Thymus (tissue), 11 donors: ENCODE results near the gene HLCS. TPM values are rescaled to one million over a fixed set of nuclear protein-coding genes. Genes with fewer than 3 reads are reported as not detected.
"Not testable (repeated sequence)": the region's sequence is repeated elsewhere in the genome, so short reads cannot be mapped to it uniquely, and the experiment has no call there.

ENCODE experiments used
- DNase-seq, 9 donors: peaks; one replicate each; pipeline ENCODE4 v3.0.0-alpha.2; 2013; ENCODE audit warnings: low spot score in 9 of 9, low read depth in 6 of 9, missing footprints in 1 of 9
- H3K27ac ChIP-seq, 2 donors: one replicate each; pipeline ENCODE4 v1.5.1; 2013; ENCODE audit warnings: control low read depth in 1 of 2, low read depth in 1 of 2, low read length in 1 of 2, mild to moderate bottlenecking in 1 of 2, moderate library complexity in 1 of 2
- H3K27me3 ChIP-seq, 2 donors: one replicate each; pipeline ENCODE4 v1.5.1; 2013; ENCODE audit warnings: low read length in 1 of 2; ENCODE audit not compliant: control insufficient read depth in 2 of 2, insufficient read depth in 1 of 2
- H3K36me3 ChIP-seq, 2 donors: one replicate each; pipeline ENCODE4 v1.5.1; 2013; ENCODE audit warnings: low read length in 1 of 2, mild to moderate bottlenecking in 1 of 2, moderate library complexity in 1 of 2; ENCODE audit not compliant: control insufficient read depth in 2 of 2, insufficient read depth in 2 of 2
- H3K4me1 ChIP-seq, 2 donors: one replicate each; pipeline ENCODE4 v1.5.1; 2013; ENCODE audit warnings: low read length in 2 of 2; ENCODE audit not compliant: control insufficient read depth in 2 of 2, insufficient read depth in 2 of 2
- H3K4me3 ChIP-seq, 2 donors: one replicate each; pipeline ENCODE4 v1.5.1; 2013; ENCODE audit warnings: low read length in 2 of 2, control low read depth in 1 of 2, mild to moderate bottlenecking in 1 of 2
- H3K9me3 ChIP-seq, 2 donors: one replicate each; pipeline ENCODE4 v1.5.1; 2013; ENCODE audit warnings: low read length in 1 of 2, mild to moderate bottlenecking in 1 of 2; ENCODE audit not compliant: control insufficient read depth in 2 of 2, insufficient read depth in 1 of 2
- WGBS: extraction: QIAGEN DNeasy Blood & Tissue Kit; methylation state at CpG from one replicate; pipeline ENCODE4 v1.1.7; 2013; 5-methylcytosine and 5-hydroxymethylcytosine counted together
- polyA plus RNA-seq: library from polyadenylated mRNA; stranded (reverse); fragments of 200-250 nt; gene quantifications from one replicate; pipeline ENCODE4 v1.2.3, GENCODE V29; 2013
- total RNA-seq: library from RNA; stranded (reverse); fragments of 120-200 nt; gene quantifications from one replicate; pipeline ENCODE4 v1.2.4, GENCODE V29; 2013
- donor health status: healthy.

HLCS gene
- total and polyA plus RNA-seq, 2 donors, result 4.6 to 5.4 TPM

GRCh38 chr21:36821032-36821299 lies 145.5 kb downstream of the HLCS start:
- H3K9me3 ChIP-seq, result no peaks in the 10 kb centered on the region
- H3K4me1 ChIP-seq, result peaks cover 0 to 2% of the 10 kb centered on the region in 2 donors
- no peak overlapping the region for H3K27ac ChIP-seq
- WGBS, result 87% methylated on average over 7 of the region's 7 CpGs
- no peak for DNase-seq
- H3K27me3 ChIP-seq, result no peaks in the 10 kb centered on the region
- H3K4me3 ChIP-seq, result no peak overlapping the region
- H3K36me3 ChIP-seq, result no peaks in the 10 kb centered on the region

- H3K36me3 ChIP-seq, result no peaks in the 10 kb centered on the region
- H3K4me3 ChIP-seq, result no peak overlapping the region
- no peak for DNase-seq
- no peak overlapping the region for H3K27ac ChIP-seq
- no peaks in the 10 kb centered on the region for H3K27me3 ChIP-seq
- H3K9me3 ChIP-seq, result no peaks in the 10 kb centered on the region
- 85% methylated on average over 27 of the region's 27 CpGs for WGBS
- H3K4me1 ChIP-seq, result peaks cover 0 to 2% of the 10 kb centered on the region in 2 donors
Observed at GRCh38 chr21:36820176-36821031, 146.1 kb downstream of the HLCS start.

DNA sequence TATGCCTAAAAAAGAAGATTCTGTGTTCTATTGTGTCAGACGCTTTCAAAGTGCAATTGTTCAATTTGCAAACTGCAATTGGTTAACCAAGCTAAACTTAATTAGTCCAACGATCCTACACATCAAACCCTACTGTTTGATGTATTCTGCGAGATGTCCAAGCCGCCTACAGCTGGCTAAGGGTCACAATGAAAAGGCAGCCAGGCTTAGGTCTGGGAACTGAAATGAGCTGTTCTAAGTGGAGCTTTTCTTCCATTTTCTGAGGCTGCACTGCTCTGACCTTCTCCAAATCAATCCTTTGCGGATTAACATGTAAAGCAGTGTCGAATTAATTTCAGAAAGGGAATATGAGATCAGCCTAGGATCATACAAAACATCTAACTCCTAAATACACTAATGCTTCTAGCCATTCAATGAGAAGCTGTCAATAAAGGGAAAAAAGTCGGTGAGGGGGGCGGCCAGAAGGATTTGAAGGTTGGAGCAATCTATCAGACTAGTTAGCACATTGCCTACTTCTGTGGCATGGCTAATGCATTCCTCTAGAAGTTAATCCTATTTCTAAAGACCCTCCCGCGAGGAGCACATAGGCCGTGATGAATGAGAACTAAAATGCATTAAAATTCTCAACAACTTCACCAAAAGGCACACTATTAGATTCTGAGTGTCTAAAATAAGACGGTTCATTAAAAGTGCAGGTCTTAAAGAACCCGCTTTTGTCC lies 148.6 kb downstream of the HLCS start:
- no peak for DNase-seq
- Histone ChIP-seq H3K27me3 (no peaks in the 10 kb centered on the region), H3K27ac (no peak overlapping the region), H3K9me3 (no peaks in the 10 kb centered on the region), H3K4me1 (peaks cover 0 to 2% of the 10 kb centered on the region in 2 donors), H3K36me3 (no peaks in the 10 kb centered on the region), H3K4me3 (no peak overlapping the region)
- WGBS, result 97% methylated on average over 13 of the region's 13 CpGs

GRCh38 chr21:36816561-36817130 lies 149.8 kb downstream of the HLCS start:
- no peak overlapping the region for H3K27ac ChIP-seq
- DNase-seq, result no peak
- 71% methylated on average over 9 of the region's 9 CpGs for WGBS

DNA sequence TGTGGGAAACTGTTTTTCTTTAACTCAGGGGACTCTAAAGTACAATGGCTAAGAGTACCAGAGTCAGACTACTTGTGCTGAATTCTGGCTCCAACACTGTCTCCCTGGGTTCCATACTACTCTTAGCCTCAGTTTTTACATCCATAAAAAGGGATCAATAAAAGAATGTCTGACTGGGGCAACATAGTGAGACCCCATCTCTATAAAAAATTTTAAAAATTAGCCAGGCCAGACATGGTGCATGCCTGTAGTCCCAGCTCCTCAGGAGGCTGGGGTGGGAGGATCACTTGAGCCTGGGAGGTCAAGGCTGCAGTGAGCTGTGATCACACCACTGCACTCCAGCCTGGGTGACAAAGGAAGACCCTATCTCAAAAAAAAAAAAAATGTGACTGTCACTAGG lies 150.4 kb downstream of the HLCS start:
- not testable (repeated sequence) for H3K27ac ChIP-seq, H3K4me1 ChIP-seq, H3K36me3 ChIP-seq, H3K9me3 ChIP-seq, H3K4me3 ChIP-seq, DNase-seq, H3K27me3 ChIP-seq

More at GRCh38 chr21:36816561-36817130, 149.8 kb downstream of the HLCS start:
- no peaks in the 10 kb centered on the region for H3K9me3 ChIP-seq
- peaks cover 0 to 2% of the 10 kb centered on the region in 2 donors for H3K4me1 ChIP-seq
- H3K27me3 ChIP-seq, result no peaks in the 10 kb centered on the region
- H3K36me3 ChIP-seq, result no peaks in the 10 kb centered on the region
- no peak overlapping the region for H3K4me3 ChIP-seq

- no peak overlapping the region for H3K4me3 ChIP-seq
- H3K4me1 ChIP-seq, result peaks cover 0 to 2% of the 10 kb centered on the region in 2 donors
- no peaks in the 10 kb centered on the region for H3K9me3 ChIP-seq
- no peak for DNase-seq
- H3K27me3 ChIP-seq, result no peaks in the 10 kb centered on the region
- no peak overlapping the region for H3K27ac ChIP-seq
- over 99% methylated on average over 4 of the region's 4 CpGs for WGBS
- no peaks in the 10 kb centered on the region for H3K36me3 ChIP-seq
Observed at GRCh38 chr21:36815284-36815683, 151.2 kb downstream of the HLCS start.

DNA sequence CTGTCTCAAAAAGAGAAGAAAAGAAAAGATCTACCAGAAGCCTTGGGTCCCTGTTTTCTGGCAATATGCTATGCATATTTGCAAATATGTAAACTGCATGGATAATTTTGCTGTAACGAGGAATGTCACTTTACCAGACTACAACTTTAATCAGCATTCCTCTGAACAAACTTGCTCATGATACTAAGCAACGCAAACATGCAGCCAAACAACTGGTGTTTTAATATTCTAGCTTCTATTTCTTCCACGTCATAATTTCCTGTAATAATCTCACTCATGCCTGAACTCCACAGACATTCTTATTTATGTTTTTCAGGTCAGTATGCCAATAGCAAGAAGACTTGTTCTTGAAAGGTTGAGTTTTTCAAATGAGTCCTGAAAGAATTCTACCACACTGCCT lies 153.4 kb downstream of the HLCS start:
- 96% methylated on average over 3 of the region's 3 CpGs for WGBS

GRCh38 chr21:36811762-36812161 lies 154.7 kb downstream of the HLCS start:
- H3K27me3 ChIP-seq, result no peaks in the 10 kb centered on the region
- no peaks in the 10 kb centered on the region for H3K4me1 ChIP-seq
- WGBS, result 96% methylated on average over 7 of the region's 7 CpGs
- DNase-seq, result no peak
- no peak overlapping the region for H3K27ac ChIP-seq
- H3K36me3 ChIP-seq, result no peaks in the 10 kb centered on the region
- no peak overlapping the region for H3K4me3 ChIP-seq
- no peaks in the 10 kb centered on the region for H3K9me3 ChIP-seq

More for the DNA sequence above, 153.4 kb downstream of the HLCS start:
- Histone ChIP-seq H3K27ac (no peak overlapping the region), H3K4me1 (no peaks in the 10 kb centered on the region), H3K27me3 (no peaks in the 10 kb centered on the region), H3K36me3 (no peaks in the 10 kb centered on the region), H3K4me3 (no peak overlapping the region), H3K9me3 (no peaks in the 10 kb centered on the region)
- no peak for DNase-seq

DNA sequence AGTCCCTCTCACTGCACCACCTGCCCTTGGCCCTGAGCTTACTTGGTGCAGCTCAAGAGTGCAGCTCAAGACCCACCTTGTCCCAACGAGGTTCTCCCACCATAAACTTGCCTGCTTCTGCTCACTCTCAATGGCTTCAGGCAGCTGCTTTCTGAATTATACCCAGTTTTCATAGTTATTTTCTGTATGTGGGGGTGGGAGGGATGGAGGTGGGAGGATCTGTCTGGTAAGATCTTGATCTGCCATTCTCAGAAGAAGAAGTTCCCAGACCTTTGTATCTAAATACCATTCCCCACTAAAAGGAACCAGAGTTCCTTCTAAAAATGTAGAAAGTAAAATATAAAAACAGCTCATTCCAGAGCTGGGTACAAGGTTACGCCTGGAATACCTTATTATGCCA lies 156.0 kb downstream of the HLCS start:
- DNase-seq, result no peak
- Histone ChIP-seq H3K4me3 (no peak overlapping the region), H3K27ac (no peak overlapping the region), H3K36me3 (no peaks in the 10 kb centered on the region), H3K9me3 (no peaks in the 10 kb centered on the region), H3K4me1 (no peaks in the 10 kb centered on the region), H3K27me3 (no peaks in the 10 kb centered on the region)
- WGBS, result 94% methylated on average over 2 of the region's 2 CpGs
